ENCODE data around the gene ERCC2. TPM values are rescaled to one million over a fixed set of nuclear protein-coding genes. Genes with fewer than 3 reads are reported as not detected.

The ERCC2 gene
- total RNA-seq, 1 donor from 2014 or later = 11.4 TPM

DNA sequence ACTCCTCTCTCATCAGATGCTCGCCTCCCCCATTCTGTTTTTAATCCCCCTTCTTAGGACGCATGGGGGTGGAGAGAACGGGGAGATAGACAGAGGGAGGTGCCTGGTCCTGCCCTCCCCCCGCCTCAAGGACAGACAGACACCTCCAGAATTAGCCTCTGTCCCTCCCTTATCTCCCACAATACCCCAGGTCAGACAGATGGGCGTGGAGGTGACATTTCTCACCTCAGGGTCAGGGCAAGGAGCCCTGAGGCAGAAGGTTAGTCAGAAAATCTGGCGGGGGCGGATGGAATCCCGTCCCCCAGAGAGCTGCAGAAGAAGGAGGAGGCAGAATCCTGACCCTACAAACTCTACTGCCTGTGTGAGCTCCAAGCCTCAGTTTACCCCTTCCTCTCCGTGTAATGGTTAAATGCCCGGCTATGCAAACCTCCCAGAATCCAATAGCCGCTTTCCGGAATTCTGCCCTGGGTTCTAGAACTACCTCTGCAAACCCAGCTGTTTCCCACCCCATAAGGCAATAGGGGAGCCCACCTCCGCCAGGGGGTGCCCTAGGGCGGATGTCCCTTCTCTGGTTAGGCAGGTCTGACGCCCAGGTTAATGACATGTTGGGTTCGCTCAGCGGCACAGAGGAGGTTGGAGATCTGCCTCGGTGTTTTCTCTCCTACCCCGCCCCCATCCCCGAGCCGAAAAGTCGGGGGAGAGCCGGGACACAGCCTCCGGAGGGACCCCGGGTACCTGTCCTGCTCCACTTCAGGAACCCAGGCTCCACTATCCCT is 33.6 kb upstream of the ERCC2 start:
- Histone ChIP-seq H3K9me3 (replicated peaks) (no peaks in the 10 kb centered on the region), H3K27me3 (ENCODE audit: low read depth) (no peaks in the 10 kb centered on the region), H3K27ac (replicated peaks) (peak overlapping the region; percentile 97), H3K4me1 (peaks cover 81% of the 10 kb centered on the region), H3K4me3 (peak overlapping the region; percentile 88), H3K36me3 (peaks cover 10% of the 10 kb centered on the region)
- TF ChIP-seq, protein P1, sequence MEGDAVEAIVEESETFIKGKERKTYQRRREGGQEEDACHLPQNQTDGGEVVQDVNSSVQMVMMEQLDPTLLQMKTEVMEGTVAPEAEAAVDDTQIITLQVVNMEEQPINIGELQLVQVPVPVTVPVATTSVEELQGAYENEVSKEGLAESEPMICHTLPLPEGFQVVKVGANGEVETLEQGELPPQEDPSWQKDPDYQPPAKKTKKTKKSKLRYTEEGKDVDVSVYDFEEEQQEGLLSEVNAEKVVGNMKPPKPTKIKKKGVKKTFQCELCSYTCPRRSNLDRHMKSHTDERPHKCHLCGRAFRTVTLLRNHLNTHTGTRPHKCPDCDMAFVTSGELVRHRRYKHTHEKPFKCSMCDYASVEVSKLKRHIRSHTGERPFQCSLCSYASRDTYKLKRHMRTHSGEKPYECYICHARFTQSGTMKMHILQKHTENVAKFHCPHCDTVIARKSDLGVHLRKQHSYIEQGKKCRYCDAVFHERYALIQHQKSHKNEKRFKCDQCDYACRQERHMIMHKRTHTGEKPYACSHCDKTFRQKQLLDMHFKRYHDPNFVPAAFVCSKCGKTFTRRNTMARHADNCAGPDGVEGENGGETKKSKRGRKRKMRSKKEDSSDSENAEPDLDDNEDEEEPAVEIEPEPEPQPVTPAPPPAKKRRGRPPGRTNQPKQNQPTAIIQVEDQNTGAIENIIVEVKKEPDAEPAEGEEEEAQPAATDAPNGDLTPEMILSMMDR (IDR thresholded peaks at IDR 0.05; ENCODE audit: borderline replicate concordance) = peak; percentile 56
- intact Hi-C loops (cut with micrococcal nuclease) = no loop called here
- peak; percentile 75 for DNase-seq

DNA sequence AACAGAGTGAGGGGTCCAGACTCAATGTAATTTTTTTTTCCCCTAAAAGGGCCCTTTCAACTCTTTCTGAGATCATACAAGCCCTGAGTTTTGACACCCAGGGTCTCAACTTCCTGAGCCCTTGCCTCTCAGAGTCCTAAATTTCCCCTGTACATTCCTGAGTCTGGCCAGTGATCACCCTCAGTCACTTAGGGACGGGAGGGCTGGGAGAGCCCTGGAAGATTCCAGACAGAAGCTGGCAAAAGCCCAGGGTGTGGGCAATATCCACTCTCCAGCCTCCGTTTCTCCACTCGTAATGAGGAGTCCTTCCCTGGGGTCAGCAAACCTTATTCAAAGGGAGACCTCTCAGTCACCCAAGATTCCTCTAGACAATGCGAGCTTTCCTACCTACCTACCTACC is 32.9 kb upstream of the ERCC2 start:
- no peak for DNase-seq
- Histone ChIP-seq H3K27me3 (ENCODE audit: low read depth) (no peaks in the 10 kb centered on the region), H3K27ac (replicated peaks) (peak overlapping the region; percentile 97), H3K4me1 (peaks cover 88% of the 10 kb centered on the region), H3K4me3 (peak overlapping the region; percentile 88), H3K9me3 (replicated peaks) (no peaks in the 10 kb centered on the region), H3K36me3 (peaks cover 12% of the 10 kb centered on the region)
- intact Hi-C loops (cut with micrococcal nuclease) = no loop called here
- TF ChIP-seq, protein P1 (IDR thresholded peaks at IDR 0.05; ENCODE audit: borderline replicate concordance) = no peak

DNA sequence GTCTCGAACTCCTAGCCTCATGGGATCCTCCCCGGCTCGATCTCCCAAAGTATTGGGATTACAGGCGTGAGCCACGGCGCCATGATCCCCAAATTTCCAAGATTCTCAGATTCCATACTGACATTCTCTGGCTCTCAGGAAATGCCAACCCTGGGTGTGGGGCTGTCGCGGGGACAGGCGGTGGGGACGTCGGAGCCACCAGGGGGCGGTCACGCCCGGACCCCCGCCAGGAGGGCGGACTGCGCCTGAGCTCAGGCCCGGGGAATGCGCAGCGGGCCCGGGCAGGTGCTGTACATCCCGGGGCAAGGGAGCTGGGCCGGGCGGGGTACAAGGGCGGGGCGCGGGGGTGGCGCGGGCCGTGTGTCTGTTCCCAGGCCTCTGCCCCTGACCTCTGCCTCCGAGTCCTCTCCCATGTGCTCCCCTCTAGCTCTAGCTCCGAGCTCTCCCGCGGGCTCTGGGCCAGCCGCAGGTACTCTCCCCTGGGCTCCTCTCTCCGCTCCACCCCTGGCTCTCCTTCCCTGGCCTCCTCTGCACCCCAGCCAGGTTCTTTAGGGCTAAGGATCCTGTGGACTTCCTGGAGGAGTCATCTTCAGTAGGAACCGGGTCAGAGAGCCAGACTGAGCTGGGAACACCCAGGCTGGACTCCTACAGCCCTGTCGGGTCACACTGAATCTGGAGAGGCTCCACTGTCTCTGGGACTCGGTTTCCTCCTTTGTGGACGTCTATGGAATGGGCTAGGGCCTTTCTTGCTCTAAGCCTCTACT is 32.1 kb upstream of the ERCC2 start:
- H3K9me3 ChIP-seq (replicated peaks) = no peaks in the 10 kb centered on the region
- H3K4me1 ChIP-seq = peaks cover 93% of the 10 kb centered on the region
- TF ChIP-seq, protein P1 (IDR thresholded peaks at IDR 0.05; ENCODE audit: borderline replicate concordance) = peak; percentile 71
- peak overlapping the region; percentile 88 for H3K4me3 ChIP-seq
- H3K27ac ChIP-seq (replicated peaks) = peak overlapping the region; percentile 97
- peak; percentile 62 for DNase-seq
- H3K36me3 ChIP-seq = peaks cover 12% of the 10 kb centered on the region
- no peaks in the 10 kb centered on the region for H3K27me3 ChIP-seq (ENCODE audit: low read depth)
- intact Hi-C loops (cut with micrococcal nuclease) = no loop called here

DNA sequence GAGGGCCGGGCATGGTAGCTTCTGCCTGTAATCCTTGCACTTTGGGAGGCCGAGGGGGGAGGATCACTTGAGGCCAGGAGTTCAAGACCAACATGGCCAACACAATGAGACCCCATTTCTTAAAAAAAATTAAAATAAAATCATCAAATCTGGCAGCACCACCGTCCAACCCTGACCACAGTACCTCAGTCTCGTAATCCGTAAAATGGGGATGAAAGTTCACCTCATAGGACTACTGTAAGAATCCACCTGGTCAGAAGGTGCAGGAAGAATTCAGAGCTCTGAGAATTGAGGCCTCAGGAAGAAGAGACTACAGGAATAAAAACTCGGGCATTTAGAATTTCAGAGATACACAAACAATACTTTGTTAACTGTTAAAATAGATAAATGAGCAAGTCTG is 31.4 kb upstream of the ERCC2 start:
- Histone ChIP-seq H3K4me1 (peaks cover 87% of the 10 kb centered on the region), H3K36me3 (peaks cover 16% of the 10 kb centered on the region), H3K4me3 (peak overlapping the region; percentile 88), H3K9me3 (replicated peaks) (no peaks in the 10 kb centered on the region), H3K27ac (replicated peaks) (peak overlapping the region; percentile 97), H3K27me3 (ENCODE audit: low read depth) (no peaks in the 10 kb centered on the region)
- intact Hi-C loops (cut with micrococcal nuclease) = no loop called here
- TF ChIP-seq, protein P1 (IDR thresholded peaks at IDR 0.05; ENCODE audit: borderline replicate concordance) = no peak
- no peak for DNase-seq

DNA sequence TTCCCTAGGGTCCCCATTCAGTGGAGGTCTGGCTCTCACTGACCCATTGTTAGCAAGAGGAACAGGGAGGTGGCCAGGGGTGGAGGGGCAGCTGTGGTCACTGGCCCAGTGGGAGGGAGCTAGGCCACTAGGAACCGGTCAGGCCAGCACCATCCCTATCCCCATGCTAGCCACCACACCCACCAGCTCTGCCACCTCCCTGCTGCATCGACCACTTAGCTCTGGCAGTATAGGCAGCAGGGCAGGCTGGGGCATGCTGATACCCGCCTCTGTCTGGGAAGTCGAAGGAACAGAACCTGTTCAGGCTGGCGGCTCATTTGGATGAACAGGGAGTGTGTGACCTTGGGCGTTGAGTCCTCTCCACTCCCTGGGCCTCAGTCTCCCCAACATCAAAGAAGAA is 29.8 kb upstream of the ERCC2 start:
- peaks cover 29% of the 10 kb centered on the region for H3K36me3 ChIP-seq
- H3K27me3 ChIP-seq (ENCODE audit: low read depth) = no peaks in the 10 kb centered on the region
- H3K9me3 ChIP-seq (replicated peaks) = no peaks in the 10 kb centered on the region
- no peak overlapping the region for H3K4me3 ChIP-seq
- intact Hi-C loops (cut with micrococcal nuclease) = no loop called here
- DNase-seq = no peak
- TF ChIP-seq, protein P1 (IDR thresholded peaks at IDR 0.05; ENCODE audit: borderline replicate concordance) = no peak
- peaks cover 72% of the 10 kb centered on the region for H3K4me1 ChIP-seq
- H3K27ac ChIP-seq (replicated peaks) = peak overlapping the region; percentile 60

Data from left ventricle myocardium inferior (tissue), 1 donor.